ENCODE measurements around the gene MYMK. TPM values are rescaled to one million over a fixed set of nuclear protein-coding genes. Genes with fewer than 3 reads are reported as not detected.

MYMK gene
- total and polyA plus RNA-seq, 2 of the 8 experiments (the other 6 are each of a cell fraction or from before 2014, with no cell fraction given) = not detected

DNA sequence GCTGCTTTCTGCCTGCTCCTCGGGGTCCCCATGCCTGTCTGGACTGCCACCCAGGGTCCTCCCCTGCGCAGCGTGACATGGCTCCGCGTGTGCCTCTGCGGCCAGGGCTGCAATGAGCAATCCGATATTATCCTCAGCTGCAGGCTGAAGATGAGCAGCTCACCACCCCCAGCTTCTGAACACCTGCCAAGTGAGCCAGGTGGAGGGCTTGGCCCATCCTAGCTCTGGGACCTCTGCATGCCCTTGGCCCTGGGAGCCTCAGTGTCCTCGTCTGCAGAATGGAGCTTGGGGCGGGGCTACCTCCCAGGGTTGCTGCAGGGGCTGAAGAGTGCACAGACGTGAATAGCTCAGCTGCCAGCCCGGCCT, 4.1 kb upstream of the MYMK start:
- no peak overlapping the region for H3K56ac ChIP-seq (replicated peaks; ENCODE audit: insufficient read length, low read depth, low read length)
- peak overlapping the region; percentile 61; the same call in 1 of the 2 replicates for H2BK20ac ChIP-seq (ENCODE audit: low read length)
- DNase-seq (ENCODE audit: low read depth in 1 of 2, low spot score in 2 of 2) (no peak), FAIRE-seq (no peak)
- no peaks in the 10 kb centered on the region for H4K20me1 ChIP-seq (replicated peaks in 1 of 2; ENCODE audit: control insufficient read depth in 1 of 2, insufficient read depth in 2 of 2, low read length in 2 of 2)
- H2AK5ac ChIP-seq (ENCODE audit: low read depth, low read length) = 0 out of 2 replicates have a peak overlapping the region, but pooled peaks have one; percentile 26
- no peak overlapping the region for H3K4ac ChIP-seq (replicated peaks; ENCODE audit: insufficient read length, low read depth, low read length)
- no peaks in the 10 kb centered on the region for H3K79me1 ChIP-seq (ENCODE audit: low read depth, low read length)
- H3K79me2 ChIP-seq (ENCODE audit: control insufficient read depth in 1 of 2, insufficient read depth in 2 of 2, low read length in 2 of 2) = no peaks in the 10 kb centered on the region
- peaks cover 4 to 42% (median 34%) of the 10 kb centered on the region in 4 experiments for H3K4me1 ChIP-seq (replicated peaks in 1 of 4; ENCODE audit: control insufficient read depth in 3 of 4, insufficient read depth in 4 of 4, low read length in 3 of 4)
- ChIA-PET POLR2A (ENCODE audit: partially characterized antibody) (interaction anchor here (3.0 kb wide), 1 partner anchor 11 kb away, joined by 11 read pairs; no protein-coding TSS in a partner anchor), CTCF (ENCODE audit: partially characterized antibody) (interaction anchor here (0.8 to 3.9 kb wide), 21 partner anchors 10 to 290 kb away, joined by 3 to 16 read pairs (median 4); no protein-coding TSS in a partner anchor)
- peak overlapping the region; percentile 9 for H3K18ac ChIP-seq (ENCODE audit: extremely low read depth, low read length)
- H4K91ac ChIP-seq (replicated peaks; ENCODE audit: insufficient read length, low read length) = no peak overlapping the region
- H3K27me3 ChIP-seq (replicated peaks in 1 of 4; ENCODE audit: control insufficient read depth in 3 of 4, extremely low read depth in 1 of 4, insufficient read depth in 3 of 4, low read length in 3 of 4) = peaks cover 0 to 13% (median 9%) of the 10 kb centered on the region in 4 experiments; a peak in 6 of 7 replicates
- 70% methylated on average over 11 of the region's 11 CpGs; no CpG with 5 or more reads in 1 of the 2 experiments for WGBS, 2 experiments (ENCODE audit: extremely low coverage in 1 of 2, insufficient coverage in 1 of 2, insufficient read length in 1 of 2, insufficient replicate concordance in 2 of 2, low coverage in 1 of 2, low lambda C conversion rate in 2 of 2, missing lambda C conversion rate in 1 of 2)
- no peak overlapping the region for H3K27ac ChIP-seq (ENCODE audit: low read depth, low read length)
- peak overlapping the region; percentile 81; the same call in 1 of the 2 replicates for H2BK12ac ChIP-seq (ENCODE audit: low read depth, low read length)
- H3K36me3 ChIP-seq (ENCODE audit: control insufficient read depth in 2 of 4, insufficient read depth in 4 of 4, low read length in 3 of 4) = no peaks in the 10 kb centered on the region
- H3K14ac ChIP-seq (ENCODE audit: insufficient read length) = no peak overlapping the region
- no peak for TF ChIP-seq GABPA (IDR thresholded peaks at IDR 0.05; ENCODE audit: borderline replicate concordance, insufficient read depth, low read length)
- no peak for TF ChIP-seq RNF2 (IDR thresholded peaks at IDR 0.05; ENCODE audit: borderline replicate concordance, low read depth, low read length, missing control alignments, poor library complexity, severe bottlenecking)
- no peak for TF ChIP-seq POLR2AphosphoS5 (IDR thresholded peaks at IDR 0.05; ENCODE audit: low read depth, low read length)
- no peak overlapping the region for H4K8ac ChIP-seq (ENCODE audit: extremely low read depth, insufficient read depth, low read length)
- no peak overlapping the region for H3K4me3 ChIP-seq (ENCODE audit: extremely low read depth in 1 of 4, insufficient read depth in 2 of 4, low read depth in 3 of 4, low read length in 4 of 4)
- peak overlapping the region; percentile 65; the same call in 1 of the 2 replicates for H2BK15ac ChIP-seq (ENCODE audit: low read length)
- H2BK120ac ChIP-seq (replicated peaks; ENCODE audit: low read depth, low read length) = no peak overlapping the region
- H4K5ac ChIP-seq (ENCODE audit: insufficient read length, low read depth, low read length) = no peak overlapping the region
- H3K4me2 ChIP-seq (ENCODE audit: insufficient read depth in 1 of 2, low read depth in 2 of 2, low read length in 2 of 2) = peak overlapping the region in 1 of 2 experiments; percentile 7; a peak in 2 of 4 replicates
- no peaks in the 10 kb centered on the region for H3K9me3 ChIP-seq (ENCODE audit: insufficient read depth in 2 of 2, low read depth in 1 of 2, low read length in 1 of 2)
- H3K23ac ChIP-seq (ENCODE audit: insufficient read length) = no peak overlapping the region
- H2AFZ ChIP-seq (ENCODE audit: low read length) = no peak overlapping the region
- H3K9ac ChIP-seq (replicated peaks in 1 of 4; ENCODE audit: extremely low read depth in 1 of 4, low read depth in 3 of 4, low read length in 3 of 4) = no peak overlapping the region
- H3K23me2 ChIP-seq (ENCODE audit: low read depth, low read length) = no peaks in the 10 kb centered on the region; the same call in 1 of the 2 replicates
- H2BK5ac ChIP-seq (ENCODE audit: low read depth, low read length) = peak overlapping the region; percentile 75; the same call in 1 of the 2 replicates
